ENCODE data around the gene ZSCAN31. TPM values are rescaled to one million over a fixed set of nuclear protein-coding genes. Genes with fewer than 3 reads are reported as not detected.

ZSCAN31 gene
- total RNA-seq, 6 experiments from 2014 or later = 0.64 to 2.0 (median 0.95) TPM

GRCh38 chr6:28355743-28356665, 20.1 kb upstream of the ZSCAN31 start:
- peak; percentile 90 for DNase-seq
- peak; percentile 87 for TF ChIP-seq CTCF (IDR thresholded peaks at IDR 0.05)
- H3K4me1 Mint-ChIP-seq (ENCODE audit: low read depth) = peaks cover 40% of the 10 kb centered on the region
- no peaks in the 10 kb centered on the region; the same call in none of the 2 replicates for H3K27me3 Mint-ChIP-seq (ENCODE audit: insufficient read depth)
- no peaks in the 10 kb centered on the region for H3K9me3 Mint-ChIP-seq
- H3K4me3 Mint-ChIP-seq = peak overlapping the region; percentile 93
- peak overlapping the region; percentile 95 for H3K27ac Mint-ChIP-seq
- no peaks in the 10 kb centered on the region for H3K36me3 Mint-ChIP-seq (ENCODE audit: low read depth)

- peak overlapping the region; percentile 93 for H3K4me3 Mint-ChIP-seq
These were observed 19.0 kb upstream of the ZSCAN31 start for GRCh38 chr6:28354688-28355554.

GRCh38 chr6:28353981-28354676, 18.2 kb upstream of the ZSCAN31 start:
- Mint-ChIP-seq H3K36me3 (ENCODE audit: low read depth) (peaks cover 5% of the 10 kb centered on the region; the same call in 1 of the 2 replicates), H3K4me3 (no peak overlapping the region), H3K27ac (peak overlapping the region; percentile 14), H3K27me3 (ENCODE audit: insufficient read depth) (no peaks in the 10 kb centered on the region; the same call in none of the 2 replicates), H3K9me3 (no peaks in the 10 kb centered on the region), H3K4me1 (ENCODE audit: low read depth) (peaks cover 57% of the 10 kb centered on the region)
- TF ChIP-seq CTCF (IDR thresholded peaks at IDR 0.05) = no peak
- DNase-seq = no peak

More at GRCh38 chr6:28354688-28355554, 19.0 kb upstream of the ZSCAN31 start:
- no peak for DNase-seq
- no peak for TF ChIP-seq CTCF (IDR thresholded peaks at IDR 0.05)
- peaks cover 51% of the 10 kb centered on the region for H3K4me1 Mint-ChIP-seq (ENCODE audit: low read depth)
- no peaks in the 10 kb centered on the region; the same call in none of the 2 replicates for H3K27me3 Mint-ChIP-seq (ENCODE audit: insufficient read depth)
- no peaks in the 10 kb centered on the region for H3K9me3 Mint-ChIP-seq
- H3K36me3 Mint-ChIP-seq (ENCODE audit: low read depth) = peaks cover 2% of the 10 kb centered on the region; the same call in 1 of the 2 replicates
- H3K27ac Mint-ChIP-seq = peak overlapping the region; percentile 95

GRCh38 chr6:28353356-28353755, 17.4 kb upstream of the ZSCAN31 start:
- no peaks in the 10 kb centered on the region; the same call in none of the 2 replicates for H3K27me3 Mint-ChIP-seq (ENCODE audit: insufficient read depth)
- no peak overlapping the region for H3K4me3 Mint-ChIP-seq
- TF ChIP-seq CTCF (IDR thresholded peaks at IDR 0.05) = no peak
- H3K4me1 Mint-ChIP-seq (ENCODE audit: low read depth) = peaks cover 57% of the 10 kb centered on the region
- H3K27ac Mint-ChIP-seq = no peak overlapping the region; the same call in 1 of the 2 replicates
- H3K36me3 Mint-ChIP-seq (ENCODE audit: low read depth) = peaks cover 5% of the 10 kb centered on the region; the same call in 1 of the 2 replicates
- no peaks in the 10 kb centered on the region for H3K9me3 Mint-ChIP-seq
- no peak for DNase-seq

GRCh38 chr6:28351493-28351925, 15.6 kb upstream of the ZSCAN31 start:
- Mint-ChIP-seq H3K27ac (no peak overlapping the region), H3K4me1 (ENCODE audit: low read depth) (peaks cover 46% of the 10 kb centered on the region), H3K4me3 (peak overlapping the region; percentile 99; the same call in 1 of the 2 replicates)

More at GRCh38 chr6:28351493-28351925, 15.6 kb upstream of the ZSCAN31 start:
- Mint-ChIP-seq H3K27me3 (ENCODE audit: insufficient read depth) (peaks cover 3% of the 10 kb centered on the region), H3K9me3 (no peaks in the 10 kb centered on the region), H3K36me3 (ENCODE audit: low read depth) (peaks cover 5% of the 10 kb centered on the region; the same call in 1 of the 2 replicates)
- no peak for TF ChIP-seq CTCF (IDR thresholded peaks at IDR 0.05)
- DNase-seq = no peak

All from HFFc6 (cell line).